ENCODE data around the gene PITPNC1. TPM values are rescaled to one million over a fixed set of nuclear protein-coding genes. Genes with fewer than 3 reads are reported as not detected.

Gene PITPNC1
- total RNA-seq, 1 donor from 2014 or later, result 40.3 TPM

DNA sequence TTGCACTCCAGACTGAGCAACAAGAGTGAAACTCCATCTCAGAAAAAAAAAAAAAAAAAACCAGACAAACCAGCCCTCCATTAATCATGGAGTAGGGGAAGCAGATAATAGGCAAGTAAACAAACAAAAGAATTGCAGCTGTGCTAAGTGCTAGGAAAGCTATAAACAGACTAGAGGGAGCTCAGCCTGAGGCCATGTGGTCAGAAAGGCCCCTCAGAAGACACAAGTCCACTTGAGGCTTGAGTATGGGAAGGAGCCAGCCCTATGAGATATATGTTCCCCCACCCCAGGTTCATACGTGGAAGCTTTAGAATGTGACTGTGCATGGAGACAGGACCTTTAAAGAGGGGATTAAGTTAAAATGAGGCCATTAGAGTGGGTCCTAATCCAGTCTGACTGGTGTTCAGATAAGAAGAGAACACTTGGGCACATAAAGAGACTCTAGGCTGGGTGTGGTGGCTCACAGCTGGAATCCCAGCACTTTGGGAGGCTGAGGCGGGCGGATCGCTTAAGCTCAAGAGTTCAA is 208.1 kb downstream of the PITPNC1 start:
- Mint-ChIP-seq H3K27me3 (ENCODE audit: unreplicated experiment) (no peaks in the 10 kb centered on the region), H3K36me3 (ENCODE audit: unreplicated experiment) (no peaks in the 10 kb centered on the region), H3K4me3 (ENCODE audit: unreplicated experiment) (no peak overlapping the region), H3K9me3 (ENCODE audit: unreplicated experiment) (peaks cover 3% of the 10 kb centered on the region), H3K27ac (ENCODE audit: unreplicated experiment) (no peak overlapping the region), H3K4me1 (ENCODE audit: low read depth, unreplicated experiment) (no peaks in the 10 kb centered on the region)
- TF ChIP-seq, protein P1, sequence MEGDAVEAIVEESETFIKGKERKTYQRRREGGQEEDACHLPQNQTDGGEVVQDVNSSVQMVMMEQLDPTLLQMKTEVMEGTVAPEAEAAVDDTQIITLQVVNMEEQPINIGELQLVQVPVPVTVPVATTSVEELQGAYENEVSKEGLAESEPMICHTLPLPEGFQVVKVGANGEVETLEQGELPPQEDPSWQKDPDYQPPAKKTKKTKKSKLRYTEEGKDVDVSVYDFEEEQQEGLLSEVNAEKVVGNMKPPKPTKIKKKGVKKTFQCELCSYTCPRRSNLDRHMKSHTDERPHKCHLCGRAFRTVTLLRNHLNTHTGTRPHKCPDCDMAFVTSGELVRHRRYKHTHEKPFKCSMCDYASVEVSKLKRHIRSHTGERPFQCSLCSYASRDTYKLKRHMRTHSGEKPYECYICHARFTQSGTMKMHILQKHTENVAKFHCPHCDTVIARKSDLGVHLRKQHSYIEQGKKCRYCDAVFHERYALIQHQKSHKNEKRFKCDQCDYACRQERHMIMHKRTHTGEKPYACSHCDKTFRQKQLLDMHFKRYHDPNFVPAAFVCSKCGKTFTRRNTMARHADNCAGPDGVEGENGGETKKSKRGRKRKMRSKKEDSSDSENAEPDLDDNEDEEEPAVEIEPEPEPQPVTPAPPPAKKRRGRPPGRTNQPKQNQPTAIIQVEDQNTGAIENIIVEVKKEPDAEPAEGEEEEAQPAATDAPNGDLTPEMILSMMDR (IDR thresholded peaks at IDR 0.05; ENCODE audit: partially characterized antibody, unreplicated experiment), result no peak
- DNase-seq, result no peak

DNA sequence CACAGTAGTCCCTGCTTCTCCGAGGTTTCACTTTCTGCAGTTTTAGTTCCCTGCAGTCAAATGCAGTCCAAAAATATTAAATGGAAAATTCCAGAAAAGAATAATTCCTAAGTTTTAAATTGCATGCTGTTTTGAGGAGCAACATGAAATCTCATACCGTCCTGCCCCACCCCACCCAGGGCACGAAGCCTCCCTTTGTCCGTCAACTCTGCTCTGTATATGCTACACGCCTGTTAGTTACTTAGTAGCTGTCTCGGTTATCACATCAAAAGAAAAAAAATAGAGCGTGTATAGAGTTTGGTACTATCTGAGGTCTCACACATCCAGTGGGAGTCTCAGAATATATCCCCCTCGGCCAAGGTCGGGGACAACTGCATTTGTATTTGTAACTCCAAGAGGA is 211.2 kb downstream of the PITPNC1 start:
- TF ChIP-seq, protein P1 (IDR thresholded peaks at IDR 0.05; ENCODE audit: partially characterized antibody, unreplicated experiment), result no peak
- DNase-seq, result no peak
- Mint-ChIP-seq H3K27me3 (ENCODE audit: unreplicated experiment) (no peaks in the 10 kb centered on the region), H3K36me3 (ENCODE audit: unreplicated experiment) (peaks cover 8% of the 10 kb centered on the region), H3K4me3 (ENCODE audit: unreplicated experiment) (no peak overlapping the region), H3K9me3 (ENCODE audit: unreplicated experiment) (peaks cover 3% of the 10 kb centered on the region), H3K27ac (ENCODE audit: unreplicated experiment) (no peak overlapping the region), H3K4me1 (ENCODE audit: low read depth, unreplicated experiment) (no peaks in the 10 kb centered on the region)

DNA sequence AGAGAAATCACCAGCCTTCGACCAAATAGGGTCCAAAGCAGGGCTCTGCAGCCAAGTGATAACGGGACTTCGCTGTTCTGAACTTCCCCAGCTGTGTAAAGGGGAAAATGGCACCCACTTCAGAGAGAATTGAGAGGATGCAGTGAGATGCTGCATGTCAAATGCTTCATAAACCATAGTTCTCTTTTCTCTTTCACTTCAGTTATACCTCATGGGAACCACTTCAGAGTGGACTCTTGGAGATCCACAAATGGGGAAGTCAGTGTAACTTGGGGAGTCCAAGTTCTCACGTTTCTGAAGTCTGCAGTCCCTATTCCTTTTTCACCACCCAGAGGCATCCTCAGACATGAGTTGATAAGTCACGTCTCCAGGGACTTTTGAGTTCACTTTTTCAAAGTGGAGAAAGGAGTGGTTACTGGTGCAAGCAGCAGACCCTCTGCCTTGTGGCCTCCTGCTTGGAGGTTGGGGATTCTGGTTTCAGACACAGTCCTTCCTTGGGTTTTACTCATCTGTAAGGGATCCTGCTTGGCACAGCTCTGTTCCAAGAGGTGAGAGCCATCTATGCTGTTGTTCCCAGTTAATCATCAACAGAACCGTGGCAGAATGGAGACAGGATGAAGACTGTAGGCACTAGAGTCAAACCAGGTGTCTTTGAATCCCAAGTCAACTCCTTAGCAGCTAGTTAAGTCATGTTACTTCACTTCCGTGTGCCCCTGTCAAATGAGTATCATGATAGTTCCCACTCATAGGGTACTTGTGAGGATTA is 217.2 kb downstream of the PITPNC1 start:
- peaks cover 4% of the 10 kb centered on the region for H3K27me3 Mint-ChIP-seq (ENCODE audit: unreplicated experiment)
- DNase-seq, result no peak
- no peak overlapping the region for H3K4me3 Mint-ChIP-seq (ENCODE audit: unreplicated experiment)
- H3K9me3 Mint-ChIP-seq (ENCODE audit: unreplicated experiment), result peaks cover 6% of the 10 kb centered on the region
- no peak overlapping the region for H3K27ac Mint-ChIP-seq (ENCODE audit: unreplicated experiment)
- peaks cover 17% of the 10 kb centered on the region for H3K36me3 Mint-ChIP-seq (ENCODE audit: unreplicated experiment)
- TF ChIP-seq, protein P1 (IDR thresholded peaks at IDR 0.05; ENCODE audit: partially characterized antibody, unreplicated experiment), result no peak
- no peaks in the 10 kb centered on the region for H3K4me1 Mint-ChIP-seq (ENCODE audit: low read depth, unreplicated experiment)

DNA sequence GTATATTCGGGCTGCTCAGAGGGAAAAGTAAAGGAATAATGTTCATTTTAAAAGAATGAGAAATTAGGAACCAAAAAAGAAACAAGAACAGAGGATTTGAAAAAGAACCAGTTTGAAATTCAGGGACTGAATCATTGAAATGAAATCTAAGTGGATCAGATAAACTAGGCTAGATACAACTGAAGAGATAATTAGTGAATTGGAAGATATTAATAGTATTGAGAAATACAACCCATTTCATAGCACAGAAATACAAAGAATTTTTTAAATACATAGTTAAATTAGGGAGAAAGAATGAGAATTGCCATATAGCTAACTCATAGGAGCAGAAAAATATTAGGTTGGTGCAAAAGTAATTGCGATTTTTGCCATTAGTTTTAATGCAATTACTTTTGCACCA is 223.3 kb downstream of the PITPNC1 start:
- peaks cover 3% of the 10 kb centered on the region for H3K4me1 Mint-ChIP-seq (ENCODE audit: low read depth, unreplicated experiment)
- no peak for DNase-seq
- H3K9me3 Mint-ChIP-seq (ENCODE audit: unreplicated experiment), result peaks cover 15% of the 10 kb centered on the region
- H3K36me3 Mint-ChIP-seq (ENCODE audit: unreplicated experiment), result peaks cover 14% of the 10 kb centered on the region
- peaks cover 2% of the 10 kb centered on the region for H3K27me3 Mint-ChIP-seq (ENCODE audit: unreplicated experiment)
- TF ChIP-seq, protein P1 (IDR thresholded peaks at IDR 0.05; ENCODE audit: partially characterized antibody, unreplicated experiment), result no peak
- H3K4me3 Mint-ChIP-seq (ENCODE audit: unreplicated experiment), result no peak overlapping the region
- no peak overlapping the region for H3K27ac Mint-ChIP-seq (ENCODE audit: unreplicated experiment)

DNA sequence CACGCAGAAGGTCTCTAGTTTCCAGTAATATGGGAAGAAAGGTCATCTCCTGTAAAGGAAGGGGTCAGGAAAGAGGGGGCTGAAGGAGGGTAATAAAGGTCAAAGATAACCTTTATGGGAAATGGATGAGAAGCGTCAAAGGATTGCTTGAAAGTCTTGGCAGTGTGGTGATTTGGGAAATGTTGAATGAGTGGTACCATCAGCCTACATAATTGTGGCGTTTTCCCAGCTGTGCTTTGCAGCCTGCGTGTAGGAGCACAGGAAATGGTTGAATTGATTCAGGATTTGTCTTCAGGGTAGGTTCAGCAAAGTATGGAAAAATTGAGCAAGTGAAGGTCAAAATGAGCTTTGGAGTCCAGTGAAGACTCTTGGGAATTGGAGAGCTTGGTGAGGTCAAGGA is 224.8 kb downstream of the PITPNC1 start:
- H3K4me3 Mint-ChIP-seq (ENCODE audit: unreplicated experiment), result no peak overlapping the region
- H3K27ac Mint-ChIP-seq (ENCODE audit: unreplicated experiment), result no peak overlapping the region
- DNase-seq, result no peak
- TF ChIP-seq, protein P1 (IDR thresholded peaks at IDR 0.05; ENCODE audit: partially characterized antibody, unreplicated experiment), result no peak
- peaks cover 16% of the 10 kb centered on the region for H3K9me3 Mint-ChIP-seq (ENCODE audit: unreplicated experiment)
- peaks cover 14% of the 10 kb centered on the region for H3K36me3 Mint-ChIP-seq (ENCODE audit: unreplicated experiment)
- peaks cover 10% of the 10 kb centered on the region for H3K4me1 Mint-ChIP-seq (ENCODE audit: low read depth, unreplicated experiment)
- peaks cover 3% of the 10 kb centered on the region for H3K27me3 Mint-ChIP-seq (ENCODE audit: unreplicated experiment)
